GM12878 (cell line): ENCODE measurements around the gene DIP2A. TPM values are rescaled to one million over a fixed set of nuclear protein-coding genes. Genes with fewer than 3 reads are reported as not detected.
A peak's percentile ranks its signal among the peaks of the same experiment; 100 is the strongest.

ENCODE experiments used
- GABPA ChIP-seq: IDR thresholded peaks from 2 replicates; pipeline ENCODE4 v1.6.1; 2014; ENCODE audit warnings: antibody characterized with exemption, low read depth, mild to moderate bottlenecking, inconsistent platforms
- IRF4 ChIP-seq: IDR thresholded peaks from 2 replicates; pipeline ENCODE4 v1.6.1; 2011; ENCODE audit warnings: low read depth, low read length
- MEF2B ChIP-seq: fragments of 450-650 bp; IDR thresholded peaks from 2 replicates; pipeline ENCODE4 v1.6.1; 2018; ENCODE audit warnings: mild to moderate bottlenecking, moderate library complexity; ENCODE audit not compliant: partially characterized antibody, poor library complexity, severe bottlenecking
- POLR2AphosphoS5 ChIP-seq: IDR thresholded peaks from 2 replicates; pipeline ENCODE4 v1.6.1; 2011; ENCODE audit warnings: mild to moderate bottlenecking, low read length, inconsistent platforms
- SMC3 ChIP-seq: IDR thresholded peaks from 2 replicates; pipeline ENCODE4 v1.6.1; 2011; ENCODE audit warnings: low read length, improper control_type of control experiment, borderline replicate concordance
- SREBF1 ChIP-seq: IDR thresholded peaks from 2 replicates; pipeline ENCODE4 v1.6.1; 2012; ENCODE audit warnings: mild to moderate bottlenecking, low read length
- SUPT20H ChIP-seq: IDR thresholded peaks from 2 replicates; pipeline ENCODE4 v1.6.1; 2011; ENCODE audit warnings: low read depth, mild to moderate bottlenecking, low read length, moderate library complexity, borderline replicate concordance; ENCODE audit not compliant: control insufficient read depth
- USF1 ChIP-seq: IDR thresholded peaks from 2 replicates; pipeline ENCODE4 v1.6.1; 2011; ENCODE audit warnings: borderline replicate concordance, low read depth, mild to moderate bottlenecking, moderate library complexity, mixed read lengths, low read length; ENCODE audit not compliant: insufficient read depth; ENCODE audit errors: extremely low read length
- ZNF217 ChIP-seq: fragments of 450-650 bp; IDR thresholded peaks from 2 replicates; pipeline ENCODE4 v1.6.1; 2017; ENCODE audit warnings: antibody characterized with exemption, mild to moderate bottlenecking
- polyA plus RNA-seq, 11 experiments: library from polyadenylated mRNA; depleted of rRNA in 4 of 11; unstranded in 6 of 11; stranded (reverse) in 5 of 11; fragments of >200 nt; fragmentation: Nextera tagmentation in 4 of 11; fragmentation: Illumina TruSeq in 1 of 11; extraction: Ambion mirVana in 4 of 11; extraction: Trizol in 1 of 11; gene quantifications; 1 replicate in 1 of 11; 2 replicates in 10 of 11; pipeline versions ENCODE4 v1.2.1 to v1.2.3, GENCODE V29; 2011 to 2016; ENCODE audit warnings: inconsistent platforms in 2 of 11, missing spikeins in 2 of 11, low read depth in 1 of 11
- total RNA-seq, 4 experiments: library from RNA; depleted of rRNA in 3 of 4; stranded (reverse); fragments of >200 nt in 3 of 4; fragmentation: Illumina TruSeq in 1 of 4; extraction: Trizol in 1 of 4; gene quantifications; 2 replicates each; pipeline versions ENCODE4 v1.2.1 to v1.2.3, GENCODE V29; 2013 to 2021
- TF ChIP-seq, protein P1 (sequence below): fragments of 450-650 bp; IDR thresholded peaks from 2 replicates; pipeline ENCODE4 v1.6.1; 2017; ENCODE audit warnings: antibody characterized with exemption, mild to moderate bottlenecking, moderate library complexity
- TF ChIP-seq, protein P2 (sequence below): fragments of 450-650 bp; IDR thresholded peaks from 2 replicates; pipeline ENCODE4 v1.6.1; 2018; ENCODE audit warnings: mild to moderate bottlenecking, low read depth, moderate library complexity; ENCODE audit not compliant: partially characterized antibody

DIP2A gene
- total and polyA plus RNA-seq, 10 of the 15 experiments (the other 5 are each of a cell fraction or from before 2014, with no cell fraction given), result 1.7 to 25.5 (median 12.2) TPM

- TF ChIP-seq, protein P1, sequence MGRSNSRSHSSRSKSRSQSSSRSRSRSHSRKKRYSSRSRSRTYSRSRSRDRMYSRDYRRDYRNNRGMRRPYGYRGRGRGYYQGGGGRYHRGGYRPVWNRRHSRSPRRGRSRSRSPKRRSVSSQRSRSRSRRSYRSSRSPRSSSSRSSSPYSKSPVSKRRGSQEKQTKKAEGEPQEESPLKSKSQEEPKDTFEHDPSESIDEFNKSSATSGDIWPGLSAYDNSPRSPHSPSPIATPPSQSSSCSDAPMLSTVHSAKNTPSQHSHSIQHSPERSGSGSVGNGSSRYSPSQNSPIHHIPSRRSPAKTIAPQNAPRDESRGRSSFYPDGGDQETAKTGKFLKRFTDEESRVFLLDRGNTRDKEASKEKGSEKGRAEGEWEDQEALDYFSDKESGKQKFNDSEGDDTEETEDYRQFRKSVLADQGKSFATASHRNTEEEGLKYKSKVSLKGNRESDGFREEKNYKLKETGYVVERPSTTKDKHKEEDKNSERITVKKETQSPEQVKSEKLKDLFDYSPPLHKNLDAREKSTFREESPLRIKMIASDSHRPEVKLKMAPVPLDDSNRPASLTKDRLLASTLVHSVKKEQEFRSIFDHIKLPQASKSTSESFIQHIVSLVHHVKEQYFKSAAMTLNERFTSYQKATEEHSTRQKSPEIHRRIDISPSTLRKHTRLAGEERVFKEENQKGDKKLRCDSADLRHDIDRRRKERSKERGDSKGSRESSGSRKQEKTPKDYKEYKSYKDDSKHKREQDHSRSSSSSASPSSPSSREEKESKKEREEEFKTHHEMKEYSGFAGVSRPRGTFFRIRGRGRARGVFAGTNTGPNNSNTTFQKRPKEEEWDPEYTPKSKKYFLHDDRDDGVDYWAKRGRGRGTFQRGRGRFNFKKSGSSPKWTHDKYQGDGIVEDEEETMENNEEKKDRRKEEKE, result no peak
- TF ChIP-seq MEF2B (no peak), GABPA (no peak), ZNF217 (no peak), IRF4 (no peak), SUPT20H (no peak), SMC3 (no peak), POLR2AphosphoS5 (no peak), USF1 (peak; percentile 35), SREBF1 (no peak)
- TF ChIP-seq, protein P2, sequence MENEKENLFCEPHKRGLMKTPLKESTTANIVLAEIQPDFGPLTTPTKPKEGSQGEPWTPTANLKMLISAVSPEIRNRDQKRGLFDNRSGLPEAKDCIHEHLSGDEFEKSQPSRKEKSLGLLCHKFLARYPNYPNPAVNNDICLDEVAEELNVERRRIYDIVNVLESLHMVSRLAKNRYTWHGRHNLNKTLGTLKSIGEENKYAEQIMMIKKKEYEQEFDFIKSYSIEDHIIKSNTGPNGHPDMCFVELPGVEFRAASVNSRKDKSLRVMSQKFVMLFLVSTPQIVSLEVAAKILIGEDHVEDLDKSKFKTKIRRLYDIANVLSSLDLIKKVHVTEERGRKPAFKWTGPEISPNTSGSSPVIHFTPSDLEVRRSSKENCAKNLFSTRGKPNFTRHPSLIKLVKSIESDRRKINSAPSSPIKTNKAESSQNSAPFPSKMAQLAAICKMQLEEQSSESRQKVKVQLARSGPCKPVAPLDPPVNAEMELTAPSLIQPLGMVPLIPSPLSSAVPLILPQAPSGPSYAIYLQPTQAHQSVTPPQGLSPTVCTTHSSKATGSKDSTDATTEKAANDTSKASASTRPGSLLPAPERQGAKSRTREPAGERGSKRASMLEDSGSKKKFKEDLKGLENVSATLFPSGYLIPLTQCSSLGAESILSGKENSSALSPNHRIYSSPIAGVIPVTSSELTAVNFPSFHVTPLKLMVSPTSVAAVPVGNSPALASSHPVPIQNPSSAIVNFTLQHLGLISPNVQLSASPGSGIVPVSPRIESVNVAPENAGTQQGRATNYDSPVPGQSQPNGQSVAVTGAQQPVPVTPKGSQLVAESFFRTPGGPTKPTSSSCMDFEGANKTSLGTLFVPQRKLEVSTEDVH, result no peak
These were observed 139.2 kb downstream of the DIP2A start (continued) for GRCh38 chr21:46597896-46598343.
